H9 (cell line): Measurements from ENCODE around the gene ADAMTS16. TPM values are rescaled to one million over a fixed set of nuclear protein-coding genes. Genes with fewer than 3 reads are reported as not detected.

Source experiments
- DNase-seq: peaks from one replicate; pipeline ENCODE4 v3.0.0-alpha.2; 2017
- H2AFZ ChIP-seq: one replicate; pipeline ENCODE4 v1.6.1; 2013; ENCODE audit warnings: mild to moderate bottlenecking, low read length, control low read depth, moderate library complexity
- H2AK5ac ChIP-seq: 2 replicates; pipeline ENCODE4 v1.6.1; 2013; ENCODE audit warnings: low read length, control low read depth, mixed read lengths; ENCODE audit not compliant: insufficient read length
- H2BK120ac ChIP-seq: one replicate; pipeline ENCODE4 v1.6.1; 2013; ENCODE audit warnings: low read depth, mild to moderate bottlenecking, low read length, control low read depth, inconsistent platforms; ENCODE audit not compliant: poor library complexity, severe bottlenecking
- H2BK12ac ChIP-seq: 2 replicates; pipeline ENCODE4 v1.6.1; 2013; ENCODE audit warnings: low read length, control low read depth, mixed read lengths, low read depth; ENCODE audit not compliant: insufficient read length
- H2BK15ac ChIP-seq: 2 replicates; pipeline ENCODE4 v1.6.1; 2013; ENCODE audit warnings: low read depth, low read length, control low read depth
- H2BK20ac ChIP-seq: one replicate; pipeline ENCODE4 v1.6.1; 2013; ENCODE audit warnings: low read depth, mild to moderate bottlenecking, low read length, control low read depth, inconsistent platforms; ENCODE audit not compliant: poor library complexity, severe bottlenecking
- H2BK5ac ChIP-seq: 2 replicates; pipeline ENCODE4 v1.6.1; 2013; ENCODE audit warnings: low read length, control low read depth, mixed read lengths; ENCODE audit not compliant: insufficient read length
- H3K14ac ChIP-seq: 2 replicates; pipeline ENCODE4 v1.6.1; 2013; ENCODE audit warnings: low read length, control low read depth; ENCODE audit not compliant: insufficient read depth
- H3K18ac ChIP-seq: 2 replicates; pipeline ENCODE4 v1.6.1; 2013; ENCODE audit warnings: low read depth, mild to moderate bottlenecking, mixed read lengths, low read length, control low read depth; ENCODE audit not compliant: insufficient read length
- H3K23ac ChIP-seq: 2 replicates; pipeline ENCODE4 v1.6.1; 2013; ENCODE audit warnings: low read length, control low read depth, mixed read lengths, low read depth; ENCODE audit not compliant: insufficient read length
- H3K23me2 ChIP-seq: 2 replicates; pipeline ENCODE4 v1.6.1; 2013; ENCODE audit warnings: low read depth, mild to moderate bottlenecking, mixed read lengths, low read length, control low read depth; ENCODE audit not compliant: insufficient read length, poor library complexity, severe bottlenecking
- H3K27ac ChIP-seq: 2 replicates; pipeline ENCODE4 v1.5.1; 2013; ENCODE audit warnings: low read length, control low read depth, mixed read lengths, low read depth; ENCODE audit not compliant: insufficient read length
- H3K27me3 ChIP-seq: 2 replicates; pipeline ENCODE4 v1.6.1; 2013; ENCODE audit warnings: low read length, control low read depth, inconsistent platforms; ENCODE audit not compliant: insufficient read depth
- H3K4ac ChIP-seq: 2 replicates; pipeline ENCODE4 v1.6.1; 2013; ENCODE audit warnings: low read depth, mild to moderate bottlenecking, control low read depth, inconsistent platforms, low read length, moderate library complexity
- H3K4me1 ChIP-seq: 2 replicates; pipeline ENCODE4 v1.6.1; 2013; ENCODE audit warnings: low read length, control low read depth, inconsistent platforms; ENCODE audit not compliant: insufficient read depth
- H3K4me2 ChIP-seq: 2 replicates; pipeline ENCODE4 v1.6.1; 2013; ENCODE audit warnings: low read length, control low read depth, mixed read lengths; ENCODE audit not compliant: insufficient read length, insufficient read depth
- H3K56ac ChIP-seq: 2 replicates; pipeline ENCODE4 v1.6.1; 2013; ENCODE audit warnings: low read depth, mild to moderate bottlenecking, mixed read lengths, low read length, control low read depth; ENCODE audit not compliant: insufficient read length
- H3K79me1 ChIP-seq: 2 replicates; pipeline ENCODE4 v1.6.1; 2013; ENCODE audit warnings: low read depth, mild to moderate bottlenecking, moderate library complexity, low read length, control low read depth, inconsistent platforms; ENCODE audit not compliant: insufficient read depth, poor library complexity, severe bottlenecking
- H3K79me2 ChIP-seq: 2 replicates; pipeline ENCODE4 v1.6.1; 2013; ENCODE audit warnings: low read length, control low read depth, inconsistent platforms; ENCODE audit not compliant: insufficient read depth
- H3K9ac ChIP-seq: 2 replicates; pipeline ENCODE4 v1.6.1; 2013; ENCODE audit warnings: low read length, control low read depth, mixed read lengths; ENCODE audit not compliant: insufficient read length; ENCODE audit errors: extremely low read depth
- H3K9me3 ChIP-seq: one replicate; pipeline ENCODE4 v1.6.1; 2013; ENCODE audit warnings: low read depth, low read length, inconsistent platforms; ENCODE audit not compliant: control insufficient read depth
- H3T11ph ChIP-seq: one replicate; pipeline ENCODE4 v1.6.1; 2013; ENCODE audit warnings: mild to moderate bottlenecking, low read length, control low read depth, inconsistent platforms
- H4K20me1 ChIP-seq: one replicate; pipeline ENCODE4 v1.6.1; 2013; ENCODE audit not compliant: control insufficient read depth, insufficient read length, insufficient read depth
- H4K5ac ChIP-seq: 2 replicates; pipeline ENCODE4 v1.6.1; 2013; ENCODE audit warnings: low read depth, mild to moderate bottlenecking, mixed read lengths, low read length, control low read depth; ENCODE audit not compliant: insufficient read length
- H4K8ac ChIP-seq: replicated peaks from 2 replicates; pipeline ENCODE4 v1.6.1; 2013; ENCODE audit warnings: low read length, control low read depth, mixed read lengths, low read depth; ENCODE audit not compliant: insufficient read length
- H4K91ac ChIP-seq: 2 replicates; pipeline ENCODE4 v1.6.1; 2013; ENCODE audit warnings: low read depth, mild to moderate bottlenecking, moderate library complexity, mixed read lengths, low read length, control low read depth; ENCODE audit not compliant: insufficient read length
- H3K27ac Mint-ChIP-seq, 3 experiments: 2 replicates in 2 of 3; 3 replicates in 1 of 3; pipeline ENCODE4 v1.8.0; 2020 to 2021; ENCODE audit warnings: mixed read lengths in 3 of 3, mild to moderate bottlenecking in 1 of 3, moderate library complexity in 1 of 3
- H3K27me3 Mint-ChIP-seq: 2 replicates; pipeline ENCODE4 v1.8.0; 2021; ENCODE audit warnings: low read depth, mild to moderate bottlenecking, moderate library complexity, mixed read lengths
- H3K36me3 Mint-ChIP-seq, 3 experiments: 2 replicates in 2 of 3; 3 replicates in 1 of 3; pipeline ENCODE4 v1.8.0; 2020 to 2021; ENCODE audit warnings: low read depth in 3 of 3, mixed read lengths in 3 of 3; ENCODE audit not compliant: insufficient read depth in 1 of 3
- H3K4me1 Mint-ChIP-seq, 2 experiments: 2 replicates each; pipeline ENCODE4 v1.8.0; 2020; ENCODE audit warnings: mixed read lengths in 2 of 2
- H3K4me3 Mint-ChIP-seq, 2 experiments: 2 replicates in 1 of 2; 3 replicates in 1 of 2; pipeline ENCODE4 v1.8.0; 2020 to 2021; ENCODE audit warnings: mild to moderate bottlenecking in 2 of 2, mixed read lengths in 2 of 2, moderate library complexity in 1 of 2
- H3K9me3 Mint-ChIP-seq, 2 experiments: 2 replicates in 1 of 2; 3 replicates in 1 of 2; pipeline ENCODE4 v1.8.0; 2020; ENCODE audit warnings: mild to moderate bottlenecking in 2 of 2, mixed read lengths in 2 of 2, moderate library complexity in 1 of 2
- WGBS: extraction: QIAGEN DNeasy Blood & Tissue Kit; methylation state at CpG from one replicate; pipeline ENCODE4 v1.1.7; 2013; ENCODE audit warnings: missing lambda C conversion rate, low lambda C conversion rate, mixed read lengths; ENCODE audit not compliant: insufficient read length; ENCODE audit errors: extremely low coverage; 5-methylcytosine and 5-hydroxymethylcytosine counted together
- total RNA-seq: library from RNA; stranded (reverse); gene quantifications from 2 replicates; pipeline ENCODE4 v1.2.1, GENCODE V29; 2021
- TF ChIP-seq, protein P1 (sequence below): fragments of 200-600 bp; sonication (generic); conservative IDR thresholded peaks from 3 replicates; pipeline ENCODE4 v1.8.0; 2021; ENCODE audit warnings: antibody characterized with exemption, mild to moderate bottlenecking

The ADAMTS16 gene
- total RNA-seq, 1 experiment from 2014 or later: 4.5 TPM

- no peaks in the 10 kb centered on the region for H4K20me1 ChIP-seq
- H3K4me2 ChIP-seq: no peak overlapping the region
- Mint-ChIP-seq H3K9me3 (peaks cover 0 to under 1% of the 10 kb centered on the region in 2 experiments; a peak in 2 of 5 replicates), H3K36me3 (peaks cover 0 to 4% (median 1%) of the 10 kb centered on the region in 3 experiments; a peak in 4 of 7 replicates), H3K4me1 (peaks cover 8 to 12% of the 10 kb centered on the region in 2 experiments), H3K27ac (no peak overlapping the region), H3K27me3 (no peaks in the 10 kb centered on the region), H3K4me3 (no peak overlapping the region)
- H2AFZ ChIP-seq: no peak overlapping the region
- no CpG with 5 or more reads among the region's 6 CpGs for WGBS
- H2BK20ac ChIP-seq: no peak overlapping the region
- no peaks in the 10 kb centered on the region for H3K79me2 ChIP-seq
- TF ChIP-seq, protein P1, sequence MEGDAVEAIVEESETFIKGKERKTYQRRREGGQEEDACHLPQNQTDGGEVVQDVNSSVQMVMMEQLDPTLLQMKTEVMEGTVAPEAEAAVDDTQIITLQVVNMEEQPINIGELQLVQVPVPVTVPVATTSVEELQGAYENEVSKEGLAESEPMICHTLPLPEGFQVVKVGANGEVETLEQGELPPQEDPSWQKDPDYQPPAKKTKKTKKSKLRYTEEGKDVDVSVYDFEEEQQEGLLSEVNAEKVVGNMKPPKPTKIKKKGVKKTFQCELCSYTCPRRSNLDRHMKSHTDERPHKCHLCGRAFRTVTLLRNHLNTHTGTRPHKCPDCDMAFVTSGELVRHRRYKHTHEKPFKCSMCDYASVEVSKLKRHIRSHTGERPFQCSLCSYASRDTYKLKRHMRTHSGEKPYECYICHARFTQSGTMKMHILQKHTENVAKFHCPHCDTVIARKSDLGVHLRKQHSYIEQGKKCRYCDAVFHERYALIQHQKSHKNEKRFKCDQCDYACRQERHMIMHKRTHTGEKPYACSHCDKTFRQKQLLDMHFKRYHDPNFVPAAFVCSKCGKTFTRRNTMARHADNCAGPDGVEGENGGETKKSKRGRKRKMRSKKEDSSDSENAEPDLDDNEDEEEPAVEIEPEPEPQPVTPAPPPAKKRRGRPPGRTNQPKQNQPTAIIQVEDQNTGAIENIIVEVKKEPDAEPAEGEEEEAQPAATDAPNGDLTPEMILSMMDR: no peak
- no peak overlapping the region for H2BK120ac ChIP-seq
- no peak overlapping the region for H4K8ac ChIP-seq
- no peak overlapping the region for H3K4ac ChIP-seq
- H3K23ac ChIP-seq: no peak overlapping the region
- no peak overlapping the region for H2BK5ac ChIP-seq
- no peak overlapping the region for H4K91ac ChIP-seq
- H4K5ac ChIP-seq: no peak overlapping the region
- H3K9me3 ChIP-seq: no peaks in the 10 kb centered on the region
- H3K4me1 ChIP-seq: peaks cover 2% of the 10 kb centered on the region; the same call in 1 of the 2 replicates
- no peak overlapping the region for H2BK15ac ChIP-seq
- no peak overlapping the region for H2AK5ac ChIP-seq
- H3K18ac ChIP-seq: no peak overlapping the region
- no peak overlapping the region for H2BK12ac ChIP-seq
- no peaks in the 10 kb centered on the region for H3K79me1 ChIP-seq
- no peak overlapping the region for H3T11ph ChIP-seq
- no peak overlapping the region for H3K14ac ChIP-seq
- H3K56ac ChIP-seq: no peak overlapping the region
- DNase-seq: no peak
- H3K23me2 ChIP-seq: no peaks in the 10 kb centered on the region
- H3K27ac ChIP-seq: no peak overlapping the region
- H3K27me3 ChIP-seq: no peaks in the 10 kb centered on the region
- no peak overlapping the region for H3K9ac ChIP-seq
These were observed 155.9 kb downstream of the ADAMTS16 start for GRCh38 chr5:5296051-5296450.
